GM21390 (cell line): ENCODE data around the gene TEX10.

Source experiments
- ATAC-seq: cut with Tn5 transposase; IDR thresholded peaks from one replicate; pipeline ENCODE4 v1.9.1; 2021; ENCODE audit not compliant: unreplicated experiment

TEX10 gene

GRCh38 chr9:100286257-100286656, 66.5 kb downstream of the TEX10 start:
- no peak for ATAC-seq

DNA sequence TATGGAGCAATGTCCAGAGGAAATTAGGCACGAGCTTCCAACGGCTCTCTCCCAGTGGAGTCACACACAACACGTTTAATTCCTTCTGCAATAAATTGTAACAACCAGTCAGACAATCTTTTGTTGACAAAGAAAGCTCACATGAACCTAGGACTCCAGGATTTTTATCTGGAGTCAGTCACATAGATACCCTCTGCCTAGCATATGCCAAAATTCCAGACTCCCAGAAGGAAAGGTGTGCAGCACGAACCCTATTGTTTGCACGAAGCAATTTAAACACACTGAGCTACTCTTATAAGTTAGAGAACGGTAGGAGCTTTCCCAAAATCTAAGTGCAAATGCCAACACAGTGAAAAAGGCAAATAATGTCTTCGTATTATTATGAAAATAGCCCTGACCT, 67.1 kb downstream of the TEX10 start:
- no peak for ATAC-seq

GRCh38 chr9:100285080-100285479, 67.7 kb downstream of the TEX10 start:
- ATAC-seq = no peak

DNA sequence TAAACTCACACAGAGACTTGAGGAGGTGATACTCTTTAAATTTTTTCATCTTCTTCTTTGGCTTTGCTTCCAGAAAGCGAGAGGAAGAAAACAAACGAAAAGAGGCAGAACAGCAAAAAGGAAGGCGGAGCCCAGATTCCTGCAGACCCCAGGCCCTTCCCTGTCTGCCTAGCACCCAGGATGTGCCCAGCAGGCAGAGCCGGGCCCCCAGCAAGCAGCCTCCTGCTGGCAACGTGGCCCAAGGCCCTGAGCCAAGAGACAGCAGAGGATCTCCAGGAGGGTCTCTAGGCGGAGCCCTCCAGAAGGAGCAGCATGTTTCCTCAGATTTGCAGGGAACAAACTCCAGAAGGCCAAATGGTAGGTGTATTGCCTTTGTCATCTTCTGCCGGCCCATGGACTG, 68.5 kb downstream of the TEX10 start:
- ATAC-seq = no peak

- ATAC-seq = no peak
Observed at GRCh38 chr9:100282388-100282719, 70.4 kb downstream of the TEX10 start.

- ATAC-seq = no peak
Observed at GRCh38 chr9:100281676-100282387, 70.9 kb downstream of the TEX10 start.

GRCh38 chr9:100281066-100281465, 71.7 kb downstream of the TEX10 start:
- no peak for ATAC-seq

DNA sequence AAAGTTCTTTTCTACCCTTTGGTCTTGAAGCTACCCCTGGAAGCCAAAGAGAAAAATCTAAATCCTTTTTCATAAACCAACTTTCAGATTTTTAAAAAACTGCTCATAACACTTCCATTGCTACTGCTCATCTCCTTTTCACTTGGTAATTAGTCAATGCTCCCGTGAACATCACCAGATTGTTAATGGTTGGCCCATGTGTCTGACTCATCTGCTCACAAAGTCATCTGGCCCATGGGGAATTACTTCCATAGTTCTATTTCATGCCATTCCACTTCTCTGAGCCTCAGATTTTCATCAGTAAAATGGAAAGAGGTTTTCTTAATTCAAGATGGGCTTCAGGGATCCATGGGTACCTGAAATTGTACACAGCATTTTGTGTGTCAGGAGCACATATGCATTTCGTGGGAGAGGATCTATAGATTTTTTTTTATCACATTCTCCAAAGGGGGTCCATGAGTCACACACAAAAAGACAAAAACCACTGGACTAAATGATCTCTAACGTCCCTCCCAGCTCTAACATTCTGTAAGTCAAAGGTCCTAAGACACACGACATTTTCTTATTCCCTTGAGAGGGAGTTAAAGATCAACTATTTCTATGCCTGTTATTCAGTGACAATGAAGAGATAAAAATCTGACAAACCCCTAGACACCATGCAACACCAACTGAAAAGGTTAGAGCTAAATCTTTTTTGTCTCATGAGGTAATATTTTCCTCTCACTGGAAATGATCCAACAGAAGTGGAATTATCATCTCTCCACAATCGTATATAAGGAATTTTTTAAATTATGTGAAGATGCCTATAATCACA, 75.4 kb downstream of the TEX10 start:
- no peak for ATAC-seq

DNA sequence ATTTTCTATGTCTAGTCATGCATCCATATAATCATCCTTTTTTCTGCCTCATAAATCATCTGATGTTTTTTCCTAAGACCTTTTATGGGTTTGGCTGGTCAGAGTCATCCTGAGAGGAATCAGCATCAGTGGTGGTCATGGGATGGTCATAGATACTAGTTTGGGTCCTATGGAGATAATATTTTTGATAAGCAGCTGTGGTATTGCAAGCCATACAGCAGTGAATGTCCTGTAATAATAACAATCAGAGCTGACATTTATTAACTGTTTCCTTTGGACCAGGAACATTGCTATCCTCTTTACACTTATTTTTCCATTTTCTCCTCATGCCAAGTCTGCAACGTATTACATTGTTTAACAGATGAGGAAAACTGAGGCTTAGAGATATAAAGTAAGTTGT, 83.1 kb downstream of the TEX10 start:
- no peak for ATAC-seq

- ATAC-seq = no peak
Observed at GRCh38 chr9:100268271-100268670, 84.5 kb downstream of the TEX10 start.

GRCh38 chr9:100267211-100267610, 85.5 kb downstream of the TEX10 start:
- ATAC-seq = no peak
